Adrenal gland (tissue), 12 donors: ENCODE measurements around the gene TRMT11. TPM values are rescaled to one million over a fixed set of nuclear protein-coding genes. Genes with fewer than 3 reads are reported as not detected.
A peak's percentile ranks its signal among the peaks of the same experiment; 100 is the strongest.

Experiments
- DNase-seq, 7 donors: peaks; one replicate each; pipeline ENCODE4 v3.0.0-alpha.2; 2019 to 2020
- H3K27ac ChIP-seq, 5 donors: fragments of 200-600 bp; sonication (generic) in 4 of 5; 1 replicate in 3 of 5; 2 replicates in 2 of 5; pipeline versions ENCODE4 v1.5.1 to v1.8.0; 2016 to 2020; ENCODE audit warnings: mild to moderate bottlenecking in 1 of 5
- H3K27me3 ChIP-seq: fragments of 200-600 bp; 2 replicates; pipeline ENCODE4 v1.8.0; 2021
- H3K36me3 ChIP-seq, 2 donors: fragments of 200-600 bp; replicated peaks in 1 of 2; 1 replicate in 1 of 2; 2 replicates in 1 of 2; pipeline versions ENCODE4 v1.5.1 to v1.8.0; 2018 to 2022
- H3K4me1 ChIP-seq, 2 donors: fragments of 200-600 bp; replicated peaks in 1 of 2; 1 replicate in 1 of 2; 2 replicates in 1 of 2; pipeline versions ENCODE4 v1.5.1 to v1.8.0; 2018 to 2021
- H3K4me3 ChIP-seq, 4 donors: fragments of 200-600 bp; sonication (generic) in 3 of 4; one replicate each; pipeline ENCODE4 v1.5.1; 2016 to 2018
- H3K9me3 ChIP-seq, 3 donors: fragments of 200-600 bp; sonication (generic) in 1 of 3; replicated peaks in 1 of 3; 1 replicate in 2 of 3; 2 replicates in 1 of 3; pipeline versions ENCODE4 v1.5.1 to v1.8.0; 2016 to 2021
- POLR2A ChIP-seq, 2 donors: fragments of 450-650 bp; IDR thresholded peaks; one replicate each; pipeline ENCODE4 v1.6.1; 2017; ENCODE audit warnings: antibody characterized with exemption in 2 of 2, mild to moderate bottlenecking in 2 of 2, moderate library complexity in 1 of 2
- WGBS, 4 donors: extraction: QIAGEN DNeasy Blood & Tissue Kit in 2 of 4; methylation state at CpG; one replicate each; pipeline versions ENCODE4 v1.1.5 to v1.1.7; 2013 to 2017; 5-methylcytosine and 5-hydroxymethylcytosine counted together
- intact Hi-C, 2 donors: fragments of 100-400 bp; cut with DNase I; formaldehyde crosslinking; loops; one replicate each; pipeline versions ENCODE4 v1.14.1 to v1.15.0; 2022 to 2023
- polyA plus RNA-seq, 3 donors: library from polyadenylated mRNA; stranded (reverse); fragments of 200-250 nt in 2 of 3; fragments of 350-450 nt in 1 of 3; fragmentation: Illumina TruSeq in 1 of 3; extraction: RNeasy Lipid Tissue Mini Kit (QIAGEN cat#74804) in 1 of 3; gene quantifications; one replicate each; pipeline ENCODE4 v1.2.3, GENCODE V29; 2013 to 2014
- total RNA-seq, 9 donors: library from RNA; depleted of rRNA in 4 of 9; stranded (reverse); fragments of >200 nt in 4 of 9; fragments of 120-200 nt in 1 of 9; fragmentation: NEBNext Ultra II Directional in 1 of 9; extraction: Animal tissue kit (Norgen Biotek cat#: 25700) in 1 of 9; gene quantifications; one replicate each; pipeline versions ENCODE4 v1.1.0 to v1.2.4, GENCODE V29; 2013 to 2023
- TF ChIP-seq, protein P1 (sequence below), 6 experiments: fragments of 450-650 bp in 4 of 6; fragments of 200-600 bp in 2 of 6; sonication (generic) in 1 of 6; IDR thresholded peaks; 1 replicate in 5 of 6; 2 replicates in 1 of 6; pipeline versions ENCODE4 v1.5.1 to v1.8.0; 2016 to 2021; ENCODE audit warnings: antibody characterized with exemption in 6 of 6, mild to moderate bottlenecking in 2 of 6, moderate library complexity in 1 of 6
- donor health status: healthy with polysubstance abuse.
- donor health status: Bipolar disorder and iron deficiency.
- donor health status: DM: yes; HTN: yes; CAD: no.
- donor health status: DM: no; HTN: no; CAD: no.
- donor health status: DM: no; HTN: no; CAD: no.
- donor health status: DM: yes; HTN: yes; CAD: no.

TRMT11 gene
- total and polyA plus RNA-seq, 12 donors = 9.7 to 29.9 (median 17.9) TPM

DNA sequence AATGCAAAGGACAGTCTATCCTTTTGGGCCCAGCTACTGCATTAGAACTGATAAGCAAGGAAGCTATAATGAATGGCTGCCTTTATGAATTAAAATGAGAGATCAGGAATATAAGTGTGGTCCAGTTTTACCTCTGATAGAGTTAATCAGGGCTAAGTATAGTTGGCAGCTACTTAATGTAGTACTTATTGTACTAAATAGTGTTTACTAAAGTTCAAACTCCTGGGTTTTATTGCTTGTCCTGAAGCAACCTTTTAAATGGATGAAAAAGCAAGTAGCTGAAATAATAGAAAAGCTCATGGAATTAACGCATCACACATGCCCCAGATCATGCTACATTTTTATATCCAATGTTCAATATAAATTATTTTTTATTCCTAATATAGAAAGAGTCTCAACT, 5.3 kb downstream of the TRMT11 start:
- peaks cover 5 to 27% of the 10 kb centered on the region in 2 donors for H3K4me1 ChIP-seq
- no peaks in the 10 kb centered on the region for H3K9me3 ChIP-seq
- H3K27me3 ChIP-seq = no peaks in the 10 kb centered on the region
- intact Hi-C loops = no loop called here
- no peaks in the 10 kb centered on the region for H3K36me3 ChIP-seq
- no peak for TF ChIP-seq POLR2A (IDR thresholded peaks at IDR 0.05)
- no peak for DNase-seq
- H3K4me3 ChIP-seq = no peak overlapping the region
- WGBS, 4 donors = 82 to 89% (median 85%) methylated on average over 1 of the region's 1 CpG
- H3K27ac ChIP-seq = no peak overlapping the region

DNA sequence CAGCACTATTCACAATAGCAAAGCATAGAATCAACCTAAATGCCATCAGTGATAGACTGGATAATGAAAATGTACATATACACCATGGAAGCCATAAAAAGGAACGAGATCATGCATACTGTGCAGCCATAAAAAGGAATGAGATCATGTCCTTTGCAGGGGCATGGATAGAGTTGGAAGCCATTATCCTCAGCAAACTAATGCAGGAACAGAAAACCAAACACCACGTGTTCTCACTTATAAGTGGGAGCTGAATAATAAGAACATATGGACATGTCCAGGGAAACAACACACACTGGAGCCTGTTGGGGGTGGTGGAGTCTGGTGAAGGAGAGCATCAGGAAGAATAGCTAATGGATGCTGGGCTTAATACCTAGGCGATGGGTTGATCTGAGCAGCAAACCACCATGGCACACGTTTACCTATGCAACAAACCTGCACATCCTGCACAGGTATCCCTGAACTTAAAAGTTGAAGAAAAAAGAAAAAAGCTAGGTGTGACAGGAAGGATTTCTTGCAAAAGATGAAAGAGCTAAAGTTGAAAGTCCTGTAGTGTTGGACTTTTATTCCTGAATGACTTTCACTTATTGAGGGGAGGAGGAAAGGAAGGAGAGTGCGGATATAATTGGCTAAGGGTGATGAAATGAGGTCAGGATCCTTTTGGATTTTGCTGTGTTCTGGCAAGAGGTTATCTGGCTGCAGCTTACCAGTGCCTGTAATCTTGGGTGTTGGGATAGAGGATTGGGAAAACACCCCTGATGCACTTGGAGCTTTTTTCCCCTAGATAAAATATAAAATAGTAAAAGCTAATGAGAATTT, 8.5 kb downstream of the TRMT11 start:
- no peak for TF ChIP-seq POLR2A (IDR thresholded peaks at IDR 0.05)
- TF ChIP-seq, protein P1, sequence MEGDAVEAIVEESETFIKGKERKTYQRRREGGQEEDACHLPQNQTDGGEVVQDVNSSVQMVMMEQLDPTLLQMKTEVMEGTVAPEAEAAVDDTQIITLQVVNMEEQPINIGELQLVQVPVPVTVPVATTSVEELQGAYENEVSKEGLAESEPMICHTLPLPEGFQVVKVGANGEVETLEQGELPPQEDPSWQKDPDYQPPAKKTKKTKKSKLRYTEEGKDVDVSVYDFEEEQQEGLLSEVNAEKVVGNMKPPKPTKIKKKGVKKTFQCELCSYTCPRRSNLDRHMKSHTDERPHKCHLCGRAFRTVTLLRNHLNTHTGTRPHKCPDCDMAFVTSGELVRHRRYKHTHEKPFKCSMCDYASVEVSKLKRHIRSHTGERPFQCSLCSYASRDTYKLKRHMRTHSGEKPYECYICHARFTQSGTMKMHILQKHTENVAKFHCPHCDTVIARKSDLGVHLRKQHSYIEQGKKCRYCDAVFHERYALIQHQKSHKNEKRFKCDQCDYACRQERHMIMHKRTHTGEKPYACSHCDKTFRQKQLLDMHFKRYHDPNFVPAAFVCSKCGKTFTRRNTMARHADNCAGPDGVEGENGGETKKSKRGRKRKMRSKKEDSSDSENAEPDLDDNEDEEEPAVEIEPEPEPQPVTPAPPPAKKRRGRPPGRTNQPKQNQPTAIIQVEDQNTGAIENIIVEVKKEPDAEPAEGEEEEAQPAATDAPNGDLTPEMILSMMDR (IDR thresholded peaks at IDR 0.05) = no peak
- Histone ChIP-seq H3K36me3 (peaks cover 0 to 12% of the 10 kb centered on the region in 2 donors), H3K4me1 (peaks cover 0 to 7% of the 10 kb centered on the region in 2 donors), H3K9me3 (no peaks in the 10 kb centered on the region), H3K27ac (no peak overlapping the region), H3K27me3 (no peaks in the 10 kb centered on the region), H3K4me3 (no peak overlapping the region)
- WGBS, 4 donors = 73 to 78% (median 75%) methylated on average over 5 of the region's 5 CpGs
- intact Hi-C loops = no loop called here
- no peak for DNase-seq

DNA sequence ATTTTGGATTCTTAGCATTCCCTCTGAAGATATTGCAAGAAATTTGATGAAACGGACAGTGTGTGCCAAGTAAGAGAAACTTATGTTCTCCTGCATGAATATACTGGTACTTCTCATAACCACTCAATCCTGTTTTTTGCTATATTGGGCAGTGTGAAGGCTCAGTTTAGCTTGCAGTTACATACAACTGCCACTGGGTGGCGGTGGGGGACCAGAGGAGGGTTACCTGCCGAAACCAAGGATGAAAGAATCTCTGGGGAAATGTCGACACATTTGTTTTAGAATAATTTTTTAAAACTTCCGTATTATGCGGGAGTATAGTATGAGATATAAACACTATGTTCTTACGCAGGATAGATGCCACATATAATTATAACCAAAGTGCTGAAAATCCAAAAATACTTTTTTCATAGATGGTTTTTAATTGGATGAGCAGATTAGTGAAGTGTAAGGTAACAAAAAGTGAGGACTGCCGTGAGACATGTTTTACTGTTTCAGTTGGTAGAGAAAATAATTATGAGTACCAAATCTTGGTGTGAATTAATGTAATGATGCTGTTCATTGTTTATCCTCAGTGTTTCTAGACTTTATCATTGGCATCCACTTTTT, 9.7 kb downstream of the TRMT11 start:
- H3K27me3 ChIP-seq = no peaks in the 10 kb centered on the region
- H3K9me3 ChIP-seq = no peaks in the 10 kb centered on the region
- peaks cover 0 to 5% of the 10 kb centered on the region in 2 donors for H3K4me1 ChIP-seq
- TF ChIP-seq POLR2A (IDR thresholded peaks at IDR 0.05) = no peak
- TF ChIP-seq, protein P1 (IDR thresholded peaks at IDR 0.05) = peak; percentile 86 to 98 (median 91)
- H3K36me3 ChIP-seq = peaks cover 0 to 12% of the 10 kb centered on the region in 2 donors
- WGBS, 4 donors = 3 to 6% (median 4%) methylated on average over 8 of the region's 8 CpGs
- peak; percentile 39 to 73 (median 63) for DNase-seq
- intact Hi-C loops = no loop called here
- H3K27ac ChIP-seq = no peak overlapping the region
- peak overlapping the region in 1 of 4 donors; percentile 32 for H3K4me3 ChIP-seq

DNA sequence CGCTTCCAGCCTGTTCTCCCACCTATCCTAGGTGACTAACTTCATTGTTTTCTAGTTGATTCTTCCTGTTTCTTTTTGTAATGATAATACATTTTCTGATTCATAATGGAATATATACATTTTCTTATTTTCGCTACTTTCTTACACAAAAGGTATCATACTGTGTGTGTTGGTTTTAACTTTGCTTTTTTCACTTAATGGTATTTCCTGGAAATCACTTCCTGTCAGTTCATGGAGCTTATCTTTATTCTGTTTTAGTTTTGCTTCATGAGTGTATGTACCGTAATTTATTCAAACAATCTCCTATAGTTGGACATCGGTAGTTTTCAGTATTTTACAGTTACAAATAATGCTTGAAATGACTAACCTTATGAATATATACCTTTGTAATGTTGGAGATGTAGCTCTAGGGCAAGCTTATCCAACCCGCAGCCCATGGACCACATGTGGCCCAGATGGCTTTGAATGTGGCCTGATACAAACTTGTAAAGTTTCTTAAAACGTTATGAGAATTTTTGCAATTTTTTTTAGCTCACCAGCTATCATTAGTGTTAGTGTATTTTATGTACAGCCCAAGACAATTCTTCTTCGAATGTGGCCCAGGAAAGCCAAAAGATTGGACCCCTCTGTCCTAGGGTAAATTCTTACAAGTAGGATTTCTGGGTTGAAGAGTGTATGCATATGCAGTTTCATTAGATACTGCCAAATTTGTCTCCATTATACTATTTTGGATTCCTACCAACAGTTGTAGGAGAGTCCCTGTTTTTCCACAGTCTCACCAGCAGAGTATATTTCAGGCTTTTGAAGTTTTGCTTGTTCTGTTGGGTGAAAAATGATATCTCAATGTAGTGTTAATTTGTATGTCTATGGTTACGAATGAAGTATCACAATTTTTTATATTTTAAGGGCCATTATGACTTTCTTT, 16.7 kb downstream of the TRMT11 start:
- Histone ChIP-seq H3K27me3 (no peaks in the 10 kb centered on the region), H3K9me3 (no peaks in the 10 kb centered on the region), H3K4me1 (no peaks in the 10 kb centered on the region), H3K4me3 (no peak overlapping the region), H3K27ac (no peak overlapping the region), H3K36me3 (peaks cover 0 to 9% of the 10 kb centered on the region in 2 donors)
- DNase-seq = no peak
- intact Hi-C loops = no loop called here
- TF ChIP-seq POLR2A (IDR thresholded peaks at IDR 0.05) = no peak
- TF ChIP-seq, protein P1 (IDR thresholded peaks at IDR 0.05) = no peak
- WGBS, 4 donors = 93 to 97% (median 95%) methylated on average over 8 of the region's 8 CpGs
